ENCODE results near the gene ERCC2.

DNA sequence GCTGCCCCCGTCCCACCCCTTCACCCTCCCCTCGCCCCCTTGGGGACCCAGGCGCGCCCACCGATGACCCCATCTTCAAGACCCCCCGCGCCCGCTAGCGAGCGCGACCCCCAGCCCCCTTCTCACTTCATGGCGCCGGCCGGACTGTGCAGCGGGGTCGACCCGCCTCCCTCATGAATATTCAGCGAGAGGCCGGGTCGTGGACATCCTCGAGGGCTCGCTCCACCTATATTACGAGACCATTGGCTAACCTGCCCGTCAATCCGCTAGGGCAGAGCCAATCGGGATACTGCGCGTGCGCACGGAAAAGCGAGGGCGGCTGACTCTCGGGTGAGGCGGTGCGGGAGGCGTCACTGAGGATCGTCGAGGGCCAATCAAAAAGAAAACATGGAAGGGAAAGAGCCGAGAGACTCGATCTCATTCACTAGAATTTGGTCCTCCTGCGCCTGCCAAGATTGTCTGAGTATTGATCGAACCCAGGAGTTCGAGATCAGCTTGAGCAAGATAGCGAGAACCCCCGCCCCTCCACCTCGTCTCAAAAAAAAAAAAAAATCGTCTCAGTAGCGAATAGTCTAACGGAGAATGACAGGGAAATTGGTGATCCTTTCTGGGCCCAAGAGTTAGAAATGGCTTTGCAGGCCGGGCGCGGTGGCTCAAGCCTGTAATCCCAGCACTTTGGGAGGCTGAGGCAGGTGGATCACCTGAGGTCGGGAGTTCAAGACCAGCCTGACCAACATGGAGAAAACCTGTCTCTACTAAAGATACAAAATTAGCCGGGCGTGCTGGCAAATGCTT lies at the start of gene ERCC2:
- TF ChIP-seq ZNF274 (IDR thresholded peaks at IDR 0.05; ENCODE audit: low read depth, low read length) (no peak), YY1 (IDR thresholded peaks at IDR 0.05; ENCODE audit: insufficient read depth, insufficient read length) (no peak), SUZ12 (IDR thresholded peaks at IDR 0.05; ENCODE audit: extremely low read depth, insufficient read depth, insufficient read length) (no peak)
